Heart left ventricle (tissue), 13 donors: ENCODE data around the gene SLC17A3.

Source experiments
- POLR2A ChIP-seq, 2 donors: fragments of 450-650 bp; IDR thresholded peaks; one replicate each; pipeline ENCODE4 v1.6.1; 2017; ENCODE audit warnings: antibody characterized with exemption in 2 of 2, mild to moderate bottlenecking in 2 of 2, moderate library complexity in 2 of 2
- TF ChIP-seq, protein P1 (sequence below), 12 donors: fragments of 200-600 bp; sonication (generic) in 4 of 12; IDR thresholded peaks; one replicate each; pipeline versions ENCODE4 v1.5.0 to v1.8.0; 2018 to 2022; ENCODE audit warnings: antibody characterized with exemption in 12 of 12, mild to moderate bottlenecking in 5 of 12
- donor health status: ischemic (EF 13 %, LVEDD 7.1; RV severe dilation, severe dysfunction).
- donor health status: DM: no; HTN: yes; CAD: no.
- donor health status: DM: no; HTN: no; CAD: no.
- donor health status: ischemic (EF 25% LVEDD 6.9; RV normal size, moderate dysfunction).
- donor health status: ischemic (EF 25% LVEDD 5.7; RV mildly dilated, moderate dysfunction).
- donor health status: ischemic (EF 35%, LVEDD 5.7; RV mildly dilated, moderate dysfunction).
- donor health status: nonischemic (EF 11% LVEDD 7.7; RV severe dilation, severe dysfunction).
- donor health status: DM: yes; HTN: yes; CAD: no.
- donor health status: PGD.
- donor health status: ischemic (EF 29% LVEDD 5.4; RV normal size, mild dysfunction).
- donor health status: nonischemic (EF 23%, LVEDD 6.1; RV moderate dilation, normal function).

DNA sequence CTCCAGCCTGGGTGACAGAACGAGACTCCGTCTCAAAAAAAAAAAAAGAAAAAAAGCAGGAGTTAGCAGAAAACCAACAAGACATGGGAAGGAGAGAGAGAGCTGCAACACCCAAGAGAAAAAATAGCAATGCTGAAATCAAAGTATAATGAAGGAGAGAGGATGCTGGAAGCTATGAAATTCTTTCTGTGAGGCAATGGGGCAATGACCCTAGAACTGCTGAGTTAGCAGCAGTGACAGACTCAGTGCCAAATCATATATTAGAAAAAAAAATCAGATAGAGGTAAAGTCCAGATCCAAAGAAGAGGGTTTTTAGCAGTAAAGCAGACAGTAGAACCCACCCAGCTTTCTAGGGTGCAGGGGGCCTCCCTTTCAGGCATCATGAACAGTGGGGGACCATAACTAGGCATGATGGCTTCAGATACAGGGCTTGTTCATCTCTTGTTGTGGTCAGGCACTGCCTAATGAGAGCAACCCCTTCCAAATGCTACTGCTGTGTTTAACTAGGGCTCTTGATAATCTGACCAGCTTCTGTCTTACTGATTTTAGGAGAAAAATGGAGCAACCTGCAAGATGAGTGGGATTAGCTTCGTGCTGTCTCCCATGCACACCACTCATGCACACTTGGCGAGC lies 29.5 kb upstream of the SLC17A3 start:
- no peak for TF ChIP-seq POLR2A (IDR thresholded peaks at IDR 0.05)
- TF ChIP-seq, protein P1, sequence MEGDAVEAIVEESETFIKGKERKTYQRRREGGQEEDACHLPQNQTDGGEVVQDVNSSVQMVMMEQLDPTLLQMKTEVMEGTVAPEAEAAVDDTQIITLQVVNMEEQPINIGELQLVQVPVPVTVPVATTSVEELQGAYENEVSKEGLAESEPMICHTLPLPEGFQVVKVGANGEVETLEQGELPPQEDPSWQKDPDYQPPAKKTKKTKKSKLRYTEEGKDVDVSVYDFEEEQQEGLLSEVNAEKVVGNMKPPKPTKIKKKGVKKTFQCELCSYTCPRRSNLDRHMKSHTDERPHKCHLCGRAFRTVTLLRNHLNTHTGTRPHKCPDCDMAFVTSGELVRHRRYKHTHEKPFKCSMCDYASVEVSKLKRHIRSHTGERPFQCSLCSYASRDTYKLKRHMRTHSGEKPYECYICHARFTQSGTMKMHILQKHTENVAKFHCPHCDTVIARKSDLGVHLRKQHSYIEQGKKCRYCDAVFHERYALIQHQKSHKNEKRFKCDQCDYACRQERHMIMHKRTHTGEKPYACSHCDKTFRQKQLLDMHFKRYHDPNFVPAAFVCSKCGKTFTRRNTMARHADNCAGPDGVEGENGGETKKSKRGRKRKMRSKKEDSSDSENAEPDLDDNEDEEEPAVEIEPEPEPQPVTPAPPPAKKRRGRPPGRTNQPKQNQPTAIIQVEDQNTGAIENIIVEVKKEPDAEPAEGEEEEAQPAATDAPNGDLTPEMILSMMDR (IDR thresholded peaks at IDR 0.05), result no peak
